Activated gamma-delta T cell treated with anti-CD3 and anti-CD28 coated beads, Interleukin-2, amount 50 U/mL, for 16 hours (primary cell): Measurements from ENCODE around the gene M6PR.
"Not testable (repeated sequence)": the region's sequence is repeated elsewhere in the genome, so short reads cannot be mapped to it uniquely, and the experiment has no call there.

Experiments used
- DNase-seq: peaks from one replicate; pipeline ENCODE4 v3.0.0-alpha.2; 2020; ENCODE audit warnings: low read depth

Gene M6PR

GRCh38 chr12:8912914-8913313, 36.5 kb downstream of the M6PR start:
- no peak for DNase-seq

- no peak for DNase-seq
These were observed 37.7 kb downstream of the M6PR start for GRCh38 chr12:8911606-8912268.

GRCh38 chr12:8909752-8910151, 39.7 kb downstream of the M6PR start:
- no peak for DNase-seq

- DNase-seq, result no peak
These were observed 41.9 kb downstream of the M6PR start for GRCh38 chr12:8907513-8907912.

GRCh38 chr12:8906266-8907180, 42.9 kb downstream of the M6PR start:
- no peak for DNase-seq

- DNase-seq, result no peak
These were observed 43.9 kb downstream of the M6PR start for GRCh38 chr12:8905546-8905945.

- no peak for DNase-seq
These were observed 44.8 kb downstream of the M6PR start for GRCh38 chr12:8904665-8905064.

- no peak for DNase-seq
These were observed 45.8 kb downstream of the M6PR start for GRCh38 chr12:8903646-8904045.

- DNase-seq, result not testable (repeated sequence)
These were observed 46.7 kb downstream of the M6PR start for GRCh38 chr12:8902703-8903102.

- DNase-seq, result no peak
These were observed 49.6 kb downstream of the M6PR start for GRCh38 chr12:8899830-8900229.

GRCh38 chr12:8897081-8897480, 52.4 kb downstream of the M6PR start:
- no peak for DNase-seq

GRCh38 chr12:8894986-8895385, 54.5 kb downstream of the M6PR start:
- no peak for DNase-seq

- DNase-seq, result no peak
These were observed 55.1 kb downstream of the M6PR start for GRCh38 chr12:8894378-8894777.

GRCh38 chr12:8891976-8892375, 57.5 kb downstream of the M6PR start:
- DNase-seq, result no peak
